HG03196 (cell line): ENCODE data around the gene PLPP2.
"Not testable (repeated sequence)": the region's sequence is repeated elsewhere in the genome, so short reads cannot be mapped to it uniquely, and the experiment has no call there.

Source experiments
- ATAC-seq: cut with Tn5 transposase; IDR thresholded peaks from one replicate; pipeline ENCODE4 v1.9.1; 2021; ENCODE audit not compliant: unreplicated experiment

PLPP2 gene

GRCh38 chr19:273393-273792 is 17.8 kb downstream of the PLPP2 start:
- no peak for ATAC-seq

- no peak for ATAC-seq
Observed at GRCh38 chr19:271856-272255, 19.3 kb downstream of the PLPP2 start.

GRCh38 chr19:270766-271318 is 20.4 kb downstream of the PLPP2 start:
- not testable (repeated sequence) for ATAC-seq

GRCh38 chr19:269241-269640 is 22.0 kb downstream of the PLPP2 start:
- no peak for ATAC-seq

GRCh38 chr19:262125-262524 is 29.1 kb downstream of the PLPP2 start:
- no peak for ATAC-seq

GRCh38 chr19:256804-257203 is 34.4 kb downstream of the PLPP2 start:
- not testable (repeated sequence) for ATAC-seq

- not testable (repeated sequence) for ATAC-seq
Observed at GRCh38 chr19:252421-253186, 38.6 kb downstream of the PLPP2 start.

- no peak for ATAC-seq
Observed at GRCh38 chr19:246551-246950, 44.7 kb downstream of the PLPP2 start.

- not testable (repeated sequence) for ATAC-seq
Observed at GRCh38 chr19:245900-246299, 45.3 kb downstream of the PLPP2 start.

- no peak for ATAC-seq
Observed at GRCh38 chr19:245457-245856, 45.7 kb downstream of the PLPP2 start.
